Stomach (tissue), 4 donors: ENCODE data around the gene GNG4.

Experiments used
- EP300 ChIP-seq: sonication (generic); formaldehyde crosslinking; IDR thresholded peaks from one replicate; pipeline ENCODE4 v1.6.1; 2017; ENCODE audit warnings: antibody characterized with exemption
- POLR2A ChIP-seq, 4 donors: fragments of 450-650 bp; IDR thresholded peaks; one replicate each; pipeline ENCODE4 v1.6.1; 2016; ENCODE audit warnings: antibody characterized with exemption in 4 of 4, control low read depth in 2 of 4, mild to moderate bottlenecking in 1 of 4, moderate library complexity in 1 of 4
- TF ChIP-seq, protein P1 (sequence below), 7 experiments: fragments of 450-650 bp in 4 of 7; fragments of 200-600 bp in 3 of 7; sonication (generic) in 3 of 7; IDR thresholded peaks; one replicate each; pipeline ENCODE4 v1.5.1; 2016 to 2019; ENCODE audit warnings: antibody characterized with exemption in 7 of 7, control low read depth in 2 of 7, mild to moderate bottlenecking in 1 of 7

DNA sequence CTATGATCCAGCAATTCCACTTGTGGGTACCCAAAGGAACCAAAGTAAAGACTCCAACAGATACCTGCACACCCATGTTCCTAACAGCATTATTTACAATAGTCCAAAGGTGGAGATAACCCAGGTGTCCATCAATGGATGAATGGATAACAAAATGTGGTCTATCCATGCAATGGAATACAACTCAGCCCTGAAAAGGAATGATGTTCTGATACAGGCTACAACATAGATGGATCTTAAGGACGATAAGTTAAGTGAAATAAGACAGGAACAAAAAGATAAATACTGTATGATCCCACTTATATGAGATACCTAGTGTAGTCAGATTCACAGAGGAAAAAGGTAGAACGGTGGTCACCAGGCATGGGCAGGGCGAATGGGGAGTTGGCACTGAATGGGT lies 69.7 kb downstream of the GNG4 start:
- TF ChIP-seq EP300 (no peak), POLR2A (IDR thresholded peaks at IDR 0.05) (no peak)
- TF ChIP-seq, protein P1, sequence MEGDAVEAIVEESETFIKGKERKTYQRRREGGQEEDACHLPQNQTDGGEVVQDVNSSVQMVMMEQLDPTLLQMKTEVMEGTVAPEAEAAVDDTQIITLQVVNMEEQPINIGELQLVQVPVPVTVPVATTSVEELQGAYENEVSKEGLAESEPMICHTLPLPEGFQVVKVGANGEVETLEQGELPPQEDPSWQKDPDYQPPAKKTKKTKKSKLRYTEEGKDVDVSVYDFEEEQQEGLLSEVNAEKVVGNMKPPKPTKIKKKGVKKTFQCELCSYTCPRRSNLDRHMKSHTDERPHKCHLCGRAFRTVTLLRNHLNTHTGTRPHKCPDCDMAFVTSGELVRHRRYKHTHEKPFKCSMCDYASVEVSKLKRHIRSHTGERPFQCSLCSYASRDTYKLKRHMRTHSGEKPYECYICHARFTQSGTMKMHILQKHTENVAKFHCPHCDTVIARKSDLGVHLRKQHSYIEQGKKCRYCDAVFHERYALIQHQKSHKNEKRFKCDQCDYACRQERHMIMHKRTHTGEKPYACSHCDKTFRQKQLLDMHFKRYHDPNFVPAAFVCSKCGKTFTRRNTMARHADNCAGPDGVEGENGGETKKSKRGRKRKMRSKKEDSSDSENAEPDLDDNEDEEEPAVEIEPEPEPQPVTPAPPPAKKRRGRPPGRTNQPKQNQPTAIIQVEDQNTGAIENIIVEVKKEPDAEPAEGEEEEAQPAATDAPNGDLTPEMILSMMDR (IDR thresholded peaks at IDR 0.05), result no peak
